Tibial nerve (tissue), 4 donors: Measurements from ENCODE around the gene MIOX. TPM values are rescaled to one million over a fixed set of nuclear protein-coding genes. Genes with fewer than 3 reads are reported as not detected.

Source experiments
- DNase-seq, 2 donors: peaks; one replicate each; pipeline ENCODE4 v3.0.0-alpha.2; 2019; ENCODE audit warnings: low spot score in 2 of 2
- H3K27ac ChIP-seq, 4 donors: fragments of 200-600 bp; sonication (generic) in 3 of 4; one replicate each; pipeline ENCODE4 v1.5.1; 2017 to 2019; ENCODE audit warnings: mild to moderate bottlenecking in 1 of 4
- H3K27me3 ChIP-seq, 2 donors: fragments of 200-600 bp; sonication (generic) in 1 of 2; one replicate each; pipeline versions ENCODE4 v1.5.1 to v1.6.0; 2017 to 2019
- H3K36me3 ChIP-seq, 3 donors: fragments of 200-600 bp; sonication (generic); one replicate each; pipeline ENCODE4 v1.5.1; 2018 to 2019
- H3K4me1 ChIP-seq, 4 donors: fragments of 200-600 bp; sonication (generic) in 3 of 4; one replicate each; pipeline ENCODE4 v1.5.1; 2017 to 2019
- H3K4me3 ChIP-seq, 4 donors: fragments of 200-600 bp; sonication (generic) in 3 of 4; one replicate each; pipeline ENCODE4 v1.5.1; 2017 to 2019; ENCODE audit warnings: mild to moderate bottlenecking in 1 of 4, moderate library complexity in 1 of 4
- H3K9me3 ChIP-seq, 4 donors: fragments of 200-600 bp; sonication (generic) in 3 of 4; one replicate each; pipeline ENCODE4 v1.5.1; 2017 to 2019
- CTCF ChIP-seq, 5 experiments: fragments of 200-600 bp in 3 of 5; fragments of 450-650 bp in 2 of 5; sonication (generic) in 3 of 5; IDR thresholded peaks; one replicate each; pipeline ENCODE4 v1.5.1; 2016 to 2019; ENCODE audit warnings: antibody characterized with exemption in 5 of 5, mild to moderate bottlenecking in 3 of 5, moderate library complexity in 2 of 5
- EP300 ChIP-seq, 2 donors: sonication (generic); formaldehyde crosslinking; IDR thresholded peaks; one replicate each; pipeline ENCODE4 v1.6.1; 2017; ENCODE audit warnings: antibody characterized with exemption in 2 of 2, mild to moderate bottlenecking in 1 of 2
- POLR2A ChIP-seq, 2 donors: fragments of 450-650 bp; IDR thresholded peaks; one replicate each; pipeline ENCODE4 v1.6.1; 2017; ENCODE audit warnings: antibody characterized with exemption in 2 of 2, mild to moderate bottlenecking in 2 of 2, moderate library complexity in 2 of 2
- WGBS, 2 donors: methylation state at CpG; one replicate each; pipeline ENCODE4 v1.1.5; 2018; 5-methylcytosine and 5-hydroxymethylcytosine counted together
- total RNA-seq, 4 donors: library from RNA; depleted of rRNA; stranded (reverse); fragments of >200 nt; gene quantifications; one replicate each; pipeline ENCODE4 v1.1.0, GENCODE V29; 2016

The MIOX gene
- total RNA-seq: not detected

- Histone ChIP-seq H3K4me1 (peaks cover 0 to 9% (median 2%) of the 10 kb centered on the region in 4 donors), H3K4me3 (no peak within 1 kb of the TSS), H3K36me3 (no peaks in the 10 kb centered on the region), H3K9me3 (no peaks in the 10 kb centered on the region), H3K27ac (no peak within 1 kb of the TSS), H3K27me3 (peaks cover 4 to 44% of the 10 kb centered on the region in 2 donors)
- WGBS, 2 donors: 61 to 76% methylated on average over 10 to 20 of the region's 23 CpGs
- TF ChIP-seq POLR2A (IDR thresholded peaks at IDR 0.05) (no peak), CTCF (IDR thresholded peaks at IDR 0.05) (no peak), EP300 (IDR thresholded peaks at IDR 0.05) (no peak)
- DNase-seq: no peak
Observed at GRCh38 chr22:50486561-50487289, at the start of gene MIOX. Gene MIOX, plus strand, starts transcription at chr22:50486859. Its CDS starts 39 bp downstream, at chr22:50486898.

- H3K27ac ChIP-seq: no peak overlapping the region
- WGBS, 2 donors: 82 to 91% methylated on average over 26 to 35 of the region's 36 CpGs
- no peak for DNase-seq
- H3K27me3 ChIP-seq: no peaks in the 10 kb centered on the region
- no peaks in the 10 kb centered on the region for H3K9me3 ChIP-seq
- no peaks in the 10 kb centered on the region for H3K4me1 ChIP-seq
- no peak overlapping the region for H3K4me3 ChIP-seq
- TF ChIP-seq POLR2A (IDR thresholded peaks at IDR 0.05) (no peak), CTCF (IDR thresholded peaks at IDR 0.05) (no peak), EP300 (IDR thresholded peaks at IDR 0.05) (no peak)
- peaks cover 2 to 86% (median 14%) of the 10 kb centered on the region in 3 donors for H3K36me3 ChIP-seq
Observed at GRCh38 chr22:50437511-50438304, 49.0 kb upstream of the MIOX start.

- WGBS, 2 donors: 82 to 84% methylated on average over 28 to 34 of the region's 34 CpGs
- H3K27ac ChIP-seq: no peak overlapping the region
- no peaks in the 10 kb centered on the region for H3K27me3 ChIP-seq
- no peak for DNase-seq
- no peaks in the 10 kb centered on the region for H3K9me3 ChIP-seq
- TF ChIP-seq CTCF (IDR thresholded peaks at IDR 0.05): no peak
- no peak for TF ChIP-seq EP300 (IDR thresholded peaks at IDR 0.05)
- no peak for TF ChIP-seq POLR2A (IDR thresholded peaks at IDR 0.05)
- H3K4me1 ChIP-seq: peaks cover 0 to 3% (median 0%) of the 10 kb centered on the region in 4 donors
- no peak overlapping the region for H3K4me3 ChIP-seq
- H3K36me3 ChIP-seq: peaks cover 2 to 91% (median 14%) of the 10 kb centered on the region in 3 donors
Observed at GRCh38 chr22:50438305-50439275, 48.1 kb upstream of the MIOX start.

GRCh38 chr22:50439314-50439870 lies 47.3 kb upstream of the MIOX start:
- no peaks in the 10 kb centered on the region for H3K9me3 ChIP-seq
- WGBS, 2 donors: 82 to 90% methylated on average over 7 to 15 of the region's 17 CpGs
- H3K27ac ChIP-seq: peak overlapping the region in 1 of 4 donors; percentile 31
- DNase-seq: no peak
- no peak overlapping the region for H3K4me3 ChIP-seq
- H3K4me1 ChIP-seq: peaks cover 0 to 11% (median 4%) of the 10 kb centered on the region in 4 donors
- H3K27me3 ChIP-seq: no peaks in the 10 kb centered on the region
- peaks cover 2 to 99% (median 14%) of the 10 kb centered on the region in 3 donors for H3K36me3 ChIP-seq
- no peak for TF ChIP-seq EP300 (IDR thresholded peaks at IDR 0.05)
- TF ChIP-seq CTCF (IDR thresholded peaks at IDR 0.05): no peak
- TF ChIP-seq POLR2A (IDR thresholded peaks at IDR 0.05): no peak
